Vagina (tissue), 2 donors: ENCODE results near the gene FIGN.

Experiments
- POLR2A ChIP-seq, 2 donors: fragments of 450-650 bp; IDR thresholded peaks; one replicate each; pipeline ENCODE4 v1.6.1; 2017; ENCODE audit warnings: antibody characterized with exemption in 2 of 2, mild to moderate bottlenecking in 2 of 2, moderate library complexity in 2 of 2
- POLR2AphosphoS5 ChIP-seq, 2 donors: sonication (generic); formaldehyde crosslinking; IDR thresholded peaks; one replicate each; pipeline ENCODE4 v1.9.0; 2017; ENCODE audit warnings: antibody characterized with exemption in 2 of 2, mild to moderate bottlenecking in 2 of 2, low read depth in 1 of 2; ENCODE audit not compliant: insufficient read depth in 1 of 2
- TF ChIP-seq, protein P1 (sequence below), 3 experiments: fragments of 450-650 bp in 2 of 3; fragments of 200-600 bp in 1 of 3; sonication (generic) in 1 of 3; IDR thresholded peaks; one replicate each; pipeline ENCODE4 v1.5.1; 2017 to 2019; ENCODE audit warnings: antibody characterized with exemption in 3 of 3, mild to moderate bottlenecking in 2 of 3, moderate library complexity in 2 of 3

DNA sequence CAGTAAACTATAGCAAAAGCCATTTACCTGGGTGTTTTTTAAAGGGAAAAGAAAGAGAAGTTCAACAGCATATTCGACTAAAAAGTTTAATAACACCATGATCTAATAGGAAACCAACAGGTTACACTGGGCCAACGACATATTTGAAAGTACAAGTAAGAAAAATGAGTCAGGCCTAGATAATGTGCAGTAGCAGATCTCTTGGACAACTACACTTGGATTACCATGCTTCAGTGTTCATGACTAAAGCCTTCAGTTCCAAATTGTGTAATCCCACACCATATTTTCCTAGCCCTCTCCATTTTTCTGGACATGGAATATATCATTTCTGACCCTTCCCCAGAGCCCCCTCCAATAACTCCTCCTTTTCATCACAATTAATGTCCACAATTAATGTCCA, 39.1 kb upstream of the FIGN start:
- TF ChIP-seq POLR2AphosphoS5 (IDR thresholded peaks at IDR 0.05; ENCODE audit: insufficient read depth in 1 of 2, low read depth in 1 of 2) (no peak), POLR2A (IDR thresholded peaks at IDR 0.05) (no peak)
- TF ChIP-seq, protein P1, sequence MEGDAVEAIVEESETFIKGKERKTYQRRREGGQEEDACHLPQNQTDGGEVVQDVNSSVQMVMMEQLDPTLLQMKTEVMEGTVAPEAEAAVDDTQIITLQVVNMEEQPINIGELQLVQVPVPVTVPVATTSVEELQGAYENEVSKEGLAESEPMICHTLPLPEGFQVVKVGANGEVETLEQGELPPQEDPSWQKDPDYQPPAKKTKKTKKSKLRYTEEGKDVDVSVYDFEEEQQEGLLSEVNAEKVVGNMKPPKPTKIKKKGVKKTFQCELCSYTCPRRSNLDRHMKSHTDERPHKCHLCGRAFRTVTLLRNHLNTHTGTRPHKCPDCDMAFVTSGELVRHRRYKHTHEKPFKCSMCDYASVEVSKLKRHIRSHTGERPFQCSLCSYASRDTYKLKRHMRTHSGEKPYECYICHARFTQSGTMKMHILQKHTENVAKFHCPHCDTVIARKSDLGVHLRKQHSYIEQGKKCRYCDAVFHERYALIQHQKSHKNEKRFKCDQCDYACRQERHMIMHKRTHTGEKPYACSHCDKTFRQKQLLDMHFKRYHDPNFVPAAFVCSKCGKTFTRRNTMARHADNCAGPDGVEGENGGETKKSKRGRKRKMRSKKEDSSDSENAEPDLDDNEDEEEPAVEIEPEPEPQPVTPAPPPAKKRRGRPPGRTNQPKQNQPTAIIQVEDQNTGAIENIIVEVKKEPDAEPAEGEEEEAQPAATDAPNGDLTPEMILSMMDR (IDR thresholded peaks at IDR 0.05), result no peak
